ENCODE measurements around the gene CCDC152.

CCDC152 gene

GRCh38 chr5:42753099-42753498 is 3.5 kb upstream of the CCDC152 start:
- no peak for TF ChIP-seq CTCF (conservative IDR thresholded peaks at IDR 0.05; ENCODE audit: low read length)
- TF ChIP-seq EZH2phosphoT487 (IDR thresholded peaks at IDR 0.05; ENCODE audit: borderline replicate concordance) = no peak
- Histone ChIP-seq H3K4me2 (ENCODE audit: low read depth, low read length, poor library complexity, severe bottlenecking) (no peak overlapping the region), H4K20me1 (ENCODE audit: insufficient read depth, low read length, poor library complexity, severe bottlenecking) (no peaks in the 10 kb centered on the region), H3K36me3 (ENCODE audit: insufficient read depth, low read length) (no peaks in the 10 kb centered on the region), H3K79me2 (ENCODE audit: insufficient read depth, low read length) (no peaks in the 10 kb centered on the region), H2AFZ (ENCODE audit: low read length) (no peak overlapping the region), H3K27me3 (ENCODE audit: insufficient read depth, low read length, poor library complexity, severe bottlenecking) (no peaks in the 10 kb centered on the region), H3F3A (ENCODE audit: low read depth) (no peaks in the 10 kb centered on the region), H3K9me3 (ENCODE audit: insufficient read depth, low read depth, low read length) (no peaks in the 10 kb centered on the region), H3K9ac (ENCODE audit: low read depth, low read length, poor library complexity, severe bottlenecking) (no peak overlapping the region), H3K4me3 (ENCODE audit: low read length, poor library complexity, severe bottlenecking) (no peak overlapping the region), H3K4me1 (ENCODE audit: insufficient read depth, low read length, poor library complexity, severe bottlenecking) (peaks cover 12% of the 10 kb centered on the region), H3K9me2 (replicated peaks; ENCODE audit: low read depth, low read length) (no peaks in the 10 kb centered on the region)

GRCh38 chr5:42759456-42759855 is 2.8 kb downstream of the CCDC152 start:
- TF ChIP-seq CTCF (conservative IDR thresholded peaks at IDR 0.05; ENCODE audit: low read length) = no peak
- TF ChIP-seq EZH2phosphoT487 (IDR thresholded peaks at IDR 0.05; ENCODE audit: borderline replicate concordance) = no peak
- Histone ChIP-seq H3K9me3 (ENCODE audit: insufficient read depth, low read depth, low read length) (no peaks in the 10 kb centered on the region), H3K27me3 (ENCODE audit: insufficient read depth, low read length, poor library complexity, severe bottlenecking) (no peaks in the 10 kb centered on the region), H2AFZ (ENCODE audit: low read length) (no peak overlapping the region), H4K20me1 (ENCODE audit: insufficient read depth, low read length, poor library complexity, severe bottlenecking) (no peaks in the 10 kb centered on the region), H3K4me2 (ENCODE audit: low read depth, low read length, poor library complexity, severe bottlenecking) (no peak overlapping the region), H3F3A (ENCODE audit: low read depth) (no peaks in the 10 kb centered on the region), H3K4me1 (ENCODE audit: insufficient read depth, low read length, poor library complexity, severe bottlenecking) (no peaks in the 10 kb centered on the region), H3K4me3 (ENCODE audit: low read length, poor library complexity, severe bottlenecking) (no peak overlapping the region), H3K79me2 (ENCODE audit: insufficient read depth, low read length) (no peaks in the 10 kb centered on the region), H3K36me3 (ENCODE audit: insufficient read depth, low read length) (no peaks in the 10 kb centered on the region), H3K9ac (ENCODE audit: low read depth, low read length, poor library complexity, severe bottlenecking) (no peak overlapping the region), H3K9me2 (replicated peaks; ENCODE audit: low read depth, low read length) (no peaks in the 10 kb centered on the region)

GRCh38 chr5:42760426-42760825 is 3.8 kb downstream of the CCDC152 start:
- Histone ChIP-seq H3K9me3 (ENCODE audit: insufficient read depth, low read depth, low read length) (no peaks in the 10 kb centered on the region), H3K9ac (ENCODE audit: low read depth, low read length, poor library complexity, severe bottlenecking) (no peak overlapping the region), H3K36me3 (ENCODE audit: insufficient read depth, low read length) (no peaks in the 10 kb centered on the region), H3K4me2 (ENCODE audit: low read depth, low read length, poor library complexity, severe bottlenecking) (no peak overlapping the region), H3K4me1 (ENCODE audit: insufficient read depth, low read length, poor library complexity, severe bottlenecking) (no peaks in the 10 kb centered on the region), H3K27me3 (ENCODE audit: insufficient read depth, low read length, poor library complexity, severe bottlenecking) (no peaks in the 10 kb centered on the region), H3K9me2 (replicated peaks; ENCODE audit: low read depth, low read length) (no peaks in the 10 kb centered on the region), H2AFZ (ENCODE audit: low read length) (no peak overlapping the region), H3F3A (ENCODE audit: low read depth) (no peaks in the 10 kb centered on the region), H3K4me3 (ENCODE audit: low read length, poor library complexity, severe bottlenecking) (no peak overlapping the region), H3K79me2 (ENCODE audit: insufficient read depth, low read length) (no peaks in the 10 kb centered on the region), H4K20me1 (ENCODE audit: insufficient read depth, low read length, poor library complexity, severe bottlenecking) (no peaks in the 10 kb centered on the region)
- no peak for TF ChIP-seq EZH2phosphoT487 (IDR thresholded peaks at IDR 0.05; ENCODE audit: borderline replicate concordance)
- TF ChIP-seq CTCF (conservative IDR thresholded peaks at IDR 0.05; ENCODE audit: low read length) = no peak
